ENCODE data around the gene FOXF1.

The FOXF1 gene

GRCh38 chr16:86519649-86520316 is 9.5 kb downstream of the FOXF1 start:
- H3K4me3 ChIP-seq (ENCODE audit: low read length): no peak overlapping the region
- H3K79me2 ChIP-seq (ENCODE audit: control insufficient read depth, low read length): no peaks in the 10 kb centered on the region
- no peaks in the 10 kb centered on the region for H3K9me3 ChIP-seq (ENCODE audit: control insufficient read depth, insufficient read depth, low read length)
- no peaks in the 10 kb centered on the region for H3K9me2 ChIP-seq (replicated peaks; ENCODE audit: control insufficient read depth, low read length)
- no peak overlapping the region for H3K4me2 ChIP-seq (ENCODE audit: low read length)
- H3F3A ChIP-seq (ENCODE audit: control insufficient read depth, insufficient read depth): no peaks in the 10 kb centered on the region
- no peak for TF ChIP-seq EZH2phosphoT487 (IDR thresholded peaks at IDR 0.05; ENCODE audit: borderline replicate concordance, low read length)
- TF ChIP-seq CTCF (IDR thresholded peaks at IDR 0.05; ENCODE audit: low read depth, low read length, poor library complexity, severe bottlenecking): peak; percentile 89
- no peaks in the 10 kb centered on the region for H3K27me3 ChIP-seq (ENCODE audit: control insufficient read depth, low read length)
- H3K27ac ChIP-seq (ENCODE audit: low read depth, low read length): no peak overlapping the region
- no peaks in the 10 kb centered on the region for H4K20me1 ChIP-seq (ENCODE audit: control insufficient read depth, insufficient read depth, low read depth, low read length)
- no peaks in the 10 kb centered on the region for H3K36me3 ChIP-seq (ENCODE audit: control insufficient read depth, low read length)
- H3K4me1 ChIP-seq (ENCODE audit: control insufficient read depth, low read length): peaks cover 4% of the 10 kb centered on the region; the same call in 1 of the 2 replicates

GRCh38 chr16:86520317-86521210 is 10.2 kb downstream of the FOXF1 start:
- H3K4me2 ChIP-seq (ENCODE audit: low read length): no peak overlapping the region
- H3K27ac ChIP-seq (ENCODE audit: low read depth, low read length): no peak overlapping the region
- no peaks in the 10 kb centered on the region for H4K20me1 ChIP-seq (ENCODE audit: control insufficient read depth, insufficient read depth, low read depth, low read length)
- no peaks in the 10 kb centered on the region for H3K9me2 ChIP-seq (replicated peaks; ENCODE audit: control insufficient read depth, low read length)
- peaks cover 4% of the 10 kb centered on the region; the same call in 1 of the 2 replicates for H3K4me1 ChIP-seq (ENCODE audit: control insufficient read depth, low read length)
- H3K4me3 ChIP-seq (ENCODE audit: low read length): no peak overlapping the region
- no peaks in the 10 kb centered on the region for H3K27me3 ChIP-seq (ENCODE audit: control insufficient read depth, low read length)
- no peaks in the 10 kb centered on the region for H3K9me3 ChIP-seq (ENCODE audit: control insufficient read depth, insufficient read depth, low read length)
- no peaks in the 10 kb centered on the region for H3K79me2 ChIP-seq (ENCODE audit: control insufficient read depth, low read length)
- H3F3A ChIP-seq (ENCODE audit: control insufficient read depth, insufficient read depth): no peaks in the 10 kb centered on the region
- no peak for TF ChIP-seq EZH2phosphoT487 (IDR thresholded peaks at IDR 0.05; ENCODE audit: borderline replicate concordance, low read length)
- TF ChIP-seq CTCF (IDR thresholded peaks at IDR 0.05; ENCODE audit: low read depth, low read length, poor library complexity, severe bottlenecking): no peak
- H3K36me3 ChIP-seq (ENCODE audit: control insufficient read depth, low read length): no peaks in the 10 kb centered on the region

GRCh38 chr16:86521236-86522197 is 11.2 kb downstream of the FOXF1 start:
- H3K4me2 ChIP-seq (ENCODE audit: low read length): no peak overlapping the region
- TF ChIP-seq EZH2phosphoT487 (IDR thresholded peaks at IDR 0.05; ENCODE audit: borderline replicate concordance, low read length) (no peak), CTCF (IDR thresholded peaks at IDR 0.05; ENCODE audit: low read depth, low read length, poor library complexity, severe bottlenecking) (no peak)

More at GRCh38 chr16:86521236-86522197, 11.2 kb downstream of the FOXF1 start:
- no peaks in the 10 kb centered on the region for H3F3A ChIP-seq (ENCODE audit: control insufficient read depth, insufficient read depth)
- H3K4me3 ChIP-seq (ENCODE audit: low read length): no peak overlapping the region
- H3K9me3 ChIP-seq (ENCODE audit: control insufficient read depth, insufficient read depth, low read length): no peaks in the 10 kb centered on the region
- H3K36me3 ChIP-seq (ENCODE audit: control insufficient read depth, low read length): no peaks in the 10 kb centered on the region
- H3K9me2 ChIP-seq (replicated peaks; ENCODE audit: control insufficient read depth, low read length): no peaks in the 10 kb centered on the region
- H4K20me1 ChIP-seq (ENCODE audit: control insufficient read depth, insufficient read depth, low read depth, low read length): no peaks in the 10 kb centered on the region
- no peaks in the 10 kb centered on the region for H3K27me3 ChIP-seq (ENCODE audit: control insufficient read depth, low read length)
- H3K27ac ChIP-seq (ENCODE audit: low read depth, low read length): no peak overlapping the region
- peaks cover 4% of the 10 kb centered on the region; the same call in 1 of the 2 replicates for H3K4me1 ChIP-seq (ENCODE audit: control insufficient read depth, low read length)
- H3K79me2 ChIP-seq (ENCODE audit: control insufficient read depth, low read length): no peaks in the 10 kb centered on the region
